RPMI7951 (cell line): Measurements from ENCODE around the gene OR10A6. TPM values are rescaled to one million over a fixed set of nuclear protein-coding genes. Genes with fewer than 3 reads are reported as not detected.

Experiments
- DNase-seq: peaks from one replicate; pipeline ENCODE4 v3.0.0-alpha.2; 2012; ENCODE audit warnings: low read depth
- total RNA-seq: library from RNA; depleted of rRNA; stranded (reverse); fragments of >200 nt; shearing (Covaris generic); gene quantifications from 2 replicates; pipeline ENCODE4 v1.2.3, GENCODE V29; 2014

OR10A6 gene
- total RNA-seq, 1 experiment from 2014 or later, result not detected

- DNase-seq, result no peak
Measured at GRCh38 chr11:7910286-7910788, 20.7 kb downstream of the OR10A6 start.

GRCh38 chr11:7909585-7910285 lies 21.3 kb downstream of the OR10A6 start:
- DNase-seq, result no peak

GRCh38 chr11:7907121-7907520 lies 23.9 kb downstream of the OR10A6 start:
- DNase-seq, result no peak

- DNase-seq, result no peak
Measured at GRCh38 chr11:7906481-7906880, 24.6 kb downstream of the OR10A6 start.

- peak; percentile 61 for DNase-seq
Measured at GRCh38 chr11:7905961-7906429, 25.1 kb downstream of the OR10A6 start.

GRCh38 chr11:7905549-7905948 lies 25.5 kb downstream of the OR10A6 start:
- DNase-seq, result no peak

GRCh38 chr11:7904917-7905316 lies 26.2 kb downstream of the OR10A6 start:
- peak; percentile 53 for DNase-seq

- DNase-seq, result no peak
Measured at GRCh38 chr11:7903940-7904339, 27.1 kb downstream of the OR10A6 start.

- DNase-seq, result no peak
Measured at GRCh38 chr11:7901319-7901854, 29.7 kb downstream of the OR10A6 start.

- no peak for DNase-seq
Measured at GRCh38 chr11:7900686-7901085, 30.4 kb downstream of the OR10A6 start.

- peak; percentile 56 for DNase-seq
Measured at GRCh38 chr11:7899418-7899817, 31.6 kb downstream of the OR10A6 start.

GRCh38 chr11:7898666-7899283 lies 32.3 kb downstream of the OR10A6 start:
- DNase-seq, result no peak

GRCh38 chr11:7896009-7896785 lies 34.9 kb downstream of the OR10A6 start:
- no peak for DNase-seq

- DNase-seq, result no peak
Measured at GRCh38 chr11:7894251-7894650, 36.8 kb downstream of the OR10A6 start.

- no peak for DNase-seq
Measured at GRCh38 chr11:7893796-7894195, 37.3 kb downstream of the OR10A6 start.

- DNase-seq, result peak; percentile 67
Measured at GRCh38 chr11:7892840-7893254, 38.2 kb downstream of the OR10A6 start.

GRCh38 chr11:7892059-7892699 lies 38.9 kb downstream of the OR10A6 start:
- peak; percentile 49 for DNase-seq

- DNase-seq, result no peak
Measured at GRCh38 chr11:7890417-7891172, 40.5 kb downstream of the OR10A6 start.

- no peak for DNase-seq
Measured at GRCh38 chr11:7889985-7890384, 41.1 kb downstream of the OR10A6 start.

GRCh38 chr11:7882860-7883259 lies 48.2 kb downstream of the OR10A6 start:
- DNase-seq, result no peak
